ENCODE results near the gene ADAMTSL3. TPM values are rescaled to one million over a fixed set of nuclear protein-coding genes. Genes with fewer than 3 reads are reported as not detected.

The ADAMTSL3 gene
- polyA plus RNA-seq, 1 of the 3 experiments (the other 2 are of a cell fraction): 0.02 TPM

- TF ChIP-seq IRF3 (IDR thresholded peaks at IDR 0.05; ENCODE audit: low read depth, low read length): no peak
Observed at GRCh38 chr15:83655237-83655616, 1.3 kb downstream of the ADAMTSL3 start (continued).

- Histone ChIP-seq H3F3A (replicated peaks; ENCODE audit: insufficient read depth) (no peaks in the 10 kb centered on the region), H3K4me1 (ENCODE audit: control insufficient read depth in 1 of 2, insufficient read depth in 2 of 2, low read depth in 1 of 2, low read length in 1 of 2) (no peaks in the 10 kb centered on the region), H3K9ac (no peak overlapping the region), H3K27me3 (ENCODE audit: insufficient read depth) (peaks cover 36% of the 10 kb centered on the region; the same call in 1 of the 2 replicates), H3K9me3 (no peaks in the 10 kb centered on the region), H3K4me3 (ENCODE audit: low read depth in 2 of 2, low read length in 1 of 2) (no peak overlapping the region), H2AFZ (ENCODE audit: low read depth) (no peak overlapping the region), H3K27ac (ENCODE audit: low read depth in 2 of 2, low read length in 1 of 2) (no peak overlapping the region), H3K79me2 (ENCODE audit: insufficient read depth) (no peaks in the 10 kb centered on the region), H3K9me2 (no peaks in the 10 kb centered on the region), H3K4me2 (no peak overlapping the region), H3K36me3 (replicated peaks in 1 of 2; ENCODE audit: control insufficient read depth in 1 of 2, insufficient read depth in 2 of 2, low read length in 1 of 2) (no peaks in the 10 kb centered on the region), H4K20me1 (ENCODE audit: insufficient read depth) (no peaks in the 10 kb centered on the region)
- ChIA-PET POLR2A (no interaction called here), CTCF (interaction anchor here (1.2 kb wide), 1 partner anchor 11 kb away, joined by 3 read pairs; no protein-coding TSS in a partner anchor)
- DNase-seq: no peak
- TF ChIP-seq USF2 (IDR thresholded peaks at IDR 0.05; ENCODE audit: borderline replicate concordance, low read depth, low read length) (no peak), RAD21 (IDR thresholded peaks at IDR 0.05; ENCODE audit: low read length) (no peak), EP300 (IDR thresholded peaks at IDR 0.05; ENCODE audit: borderline replicate concordance in 1 of 2, low read depth in 1 of 2, low read length in 1 of 2) (no peak), EZH2phosphoT487 (IDR thresholded peaks at IDR 0.05; ENCODE audit: borderline replicate concordance, low read depth) (no peak), RXRA (IDR thresholded peaks at IDR 0.05; ENCODE audit: borderline replicate concordance, low read depth) (no peak), ELF1 (IDR thresholded peaks at IDR 0.05) (no peak), IRF3 (IDR thresholded peaks at IDR 0.05; ENCODE audit: low read depth, low read length) (no peak), FOXM1 (IDR thresholded peaks at IDR 0.05; ENCODE audit: low read depth) (no peak)
- TF ChIP-seq, protein P1, sequence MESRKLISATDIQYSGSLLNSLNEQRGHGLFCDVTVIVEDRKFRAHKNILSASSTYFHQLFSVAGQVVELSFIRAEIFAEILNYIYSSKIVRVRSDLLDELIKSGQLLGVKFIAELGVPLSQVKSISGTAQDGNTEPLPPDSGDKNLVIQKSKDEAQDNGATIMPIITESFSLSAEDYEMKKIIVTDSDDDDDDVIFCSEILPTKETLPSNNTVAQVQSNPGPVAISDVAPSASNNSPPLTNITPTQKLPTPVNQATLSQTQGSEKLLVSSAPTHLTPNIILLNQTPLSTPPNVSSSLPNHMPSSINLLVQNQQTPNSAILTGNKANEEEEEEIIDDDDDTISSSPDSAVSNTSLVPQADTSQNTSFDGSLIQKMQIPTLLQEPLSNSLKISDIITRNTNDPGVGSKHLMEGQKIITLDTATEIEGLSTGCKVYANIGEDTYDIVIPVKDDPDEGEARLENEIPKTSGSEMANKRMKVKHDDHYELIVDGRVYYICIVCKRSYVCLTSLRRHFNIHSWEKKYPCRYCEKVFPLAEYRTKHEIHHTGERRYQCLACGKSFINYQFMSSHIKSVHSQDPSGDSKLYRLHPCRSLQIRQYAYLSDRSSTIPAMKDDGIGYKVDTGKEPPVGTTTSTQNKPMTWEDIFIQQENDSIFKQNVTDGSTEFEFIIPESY (IDR thresholded peaks at IDR 0.05; ENCODE audit: borderline replicate concordance, low read depth): no peak
- TF ChIP-seq, protein P2, sequence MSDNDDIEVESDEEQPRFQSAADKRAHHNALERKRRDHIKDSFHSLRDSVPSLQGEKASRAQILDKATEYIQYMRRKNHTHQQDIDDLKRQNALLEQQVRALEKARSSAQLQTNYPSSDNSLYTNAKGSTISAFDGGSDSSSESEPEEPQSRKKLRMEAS (IDR thresholded peaks at IDR 0.05; ENCODE audit: low read depth): no peak
- WGBS (ENCODE audit: low lambda C conversion rate): 42% methylated on average over 5 of the region's 5 CpGs
Observed at GRCh38 chr15:83656192-83656591, 2.3 kb downstream of the ADAMTSL3 start.

Measured in SK-N-SH (cell line).